ENCODE measurements around the gene TRMT61B.

- TF ChIP-seq POLR2A (IDR thresholded peaks at IDR 0.05) (no peak), CTCF (IDR thresholded peaks at IDR 0.05) (no peak)
Measured at GRCh38 chr2:28905533-28905932, 35.4 kb upstream of the TRMT61B start.

Data from heart left ventricle (tissue), 13 donors.